Fibroblast of pulmonary artery (primary cell): ENCODE measurements around the gene SRRM4.
"Not testable (repeated sequence)": the region's sequence is repeated elsewhere in the genome, so short reads cannot be mapped to it uniquely, and the experiment has no call there.

ENCODE experiments used
- DNase-seq: peaks from one replicate; pipeline ENCODE4 v3.0.0-alpha.2; 2010; ENCODE audit warnings: low read depth
- H3K4me3 ChIP-seq: replicated peaks from 2 replicates; pipeline ENCODE4 v1.5.1; 2011; ENCODE audit warnings: low read depth, mild to moderate bottlenecking, control low read depth, low read length, moderate library complexity
- TF ChIP-seq, protein P1 (sequence below): IDR thresholded peaks from 2 replicates; pipeline ENCODE4 v1.5.1; 2011; ENCODE audit warnings: mild to moderate bottlenecking, control low read depth, low read length, inconsistent platforms; ENCODE audit errors: missing control alignments

The SRRM4 gene

DNA sequence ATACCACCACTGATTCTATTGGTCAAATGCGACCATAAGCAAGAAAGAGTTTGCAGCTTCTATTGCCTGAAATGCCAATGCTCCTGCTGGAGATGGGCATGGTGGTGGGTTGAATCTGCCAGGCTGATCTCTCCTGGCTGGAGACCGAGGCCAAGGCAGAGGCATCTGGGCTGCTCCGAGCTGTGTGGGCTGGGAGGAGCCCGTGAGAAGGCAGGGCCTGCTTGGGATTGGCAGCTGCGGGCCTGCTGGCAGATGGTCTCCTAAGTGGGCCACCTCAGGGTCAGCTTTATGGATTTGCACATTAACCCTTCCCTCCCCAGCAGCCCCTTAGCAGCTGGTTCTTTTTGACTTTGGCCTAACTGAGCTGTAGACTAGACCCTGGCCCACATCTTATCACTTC lies 25.4 kb downstream of the SRRM4 start:
- TF ChIP-seq, protein P1, sequence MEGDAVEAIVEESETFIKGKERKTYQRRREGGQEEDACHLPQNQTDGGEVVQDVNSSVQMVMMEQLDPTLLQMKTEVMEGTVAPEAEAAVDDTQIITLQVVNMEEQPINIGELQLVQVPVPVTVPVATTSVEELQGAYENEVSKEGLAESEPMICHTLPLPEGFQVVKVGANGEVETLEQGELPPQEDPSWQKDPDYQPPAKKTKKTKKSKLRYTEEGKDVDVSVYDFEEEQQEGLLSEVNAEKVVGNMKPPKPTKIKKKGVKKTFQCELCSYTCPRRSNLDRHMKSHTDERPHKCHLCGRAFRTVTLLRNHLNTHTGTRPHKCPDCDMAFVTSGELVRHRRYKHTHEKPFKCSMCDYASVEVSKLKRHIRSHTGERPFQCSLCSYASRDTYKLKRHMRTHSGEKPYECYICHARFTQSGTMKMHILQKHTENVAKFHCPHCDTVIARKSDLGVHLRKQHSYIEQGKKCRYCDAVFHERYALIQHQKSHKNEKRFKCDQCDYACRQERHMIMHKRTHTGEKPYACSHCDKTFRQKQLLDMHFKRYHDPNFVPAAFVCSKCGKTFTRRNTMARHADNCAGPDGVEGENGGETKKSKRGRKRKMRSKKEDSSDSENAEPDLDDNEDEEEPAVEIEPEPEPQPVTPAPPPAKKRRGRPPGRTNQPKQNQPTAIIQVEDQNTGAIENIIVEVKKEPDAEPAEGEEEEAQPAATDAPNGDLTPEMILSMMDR, result no peak
- no peak for DNase-seq

DNA sequence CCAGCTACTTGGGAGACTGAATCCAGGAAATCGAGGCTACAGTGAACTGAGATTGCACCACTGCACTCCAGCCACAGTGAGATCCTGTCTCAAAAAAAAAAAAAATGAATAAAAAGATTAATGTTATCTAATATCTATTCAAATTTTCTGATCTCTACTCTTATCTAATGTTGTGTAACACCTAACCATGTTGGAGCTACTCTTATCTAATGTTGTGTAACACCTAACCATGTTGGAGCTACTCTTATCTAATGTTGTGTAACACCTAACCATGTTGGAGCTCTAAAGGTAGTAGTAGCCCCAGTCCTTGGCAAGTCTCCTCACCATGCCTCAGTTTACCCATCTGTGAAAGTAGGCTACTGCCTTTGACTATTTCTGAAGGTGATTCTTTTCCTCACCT lies 26.9 kb downstream of the SRRM4 start:
- not testable (repeated sequence) for DNase-seq, H3K4me3 ChIP-seq

More for the DNA sequence above, 25.4 kb downstream of the SRRM4 start:
- no peak overlapping the region for H3K4me3 ChIP-seq

DNA sequence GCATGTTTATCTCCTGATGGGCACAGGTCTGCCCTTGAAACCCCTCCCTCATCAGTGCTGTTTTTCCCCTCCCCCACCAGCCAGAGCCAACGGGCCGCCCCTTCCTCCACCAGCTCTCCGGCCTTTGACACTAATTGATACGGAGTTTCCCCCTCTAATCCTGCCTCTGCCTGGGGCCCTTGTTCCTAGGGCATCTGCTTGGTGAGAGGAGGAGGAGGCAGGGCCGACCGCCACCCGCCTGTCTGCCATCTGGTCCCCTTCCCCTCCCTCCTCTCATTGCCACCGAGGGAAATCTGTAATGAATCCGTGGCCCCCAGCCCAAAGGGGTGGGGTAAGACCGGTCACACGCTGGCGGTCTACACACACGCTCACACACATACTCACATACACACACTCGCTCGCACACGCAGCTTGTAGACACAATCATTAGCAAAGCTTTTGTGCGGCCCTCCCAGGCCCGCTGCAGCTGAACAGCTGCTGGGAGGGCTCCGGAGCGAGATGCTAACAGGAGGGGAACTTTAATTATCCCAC lies 27.4 kb downstream of the SRRM4 start:
- TF ChIP-seq, protein P1, result no peak
- H3K4me3 ChIP-seq, result no peak overlapping the region
- DNase-seq, result no peak

DNA sequence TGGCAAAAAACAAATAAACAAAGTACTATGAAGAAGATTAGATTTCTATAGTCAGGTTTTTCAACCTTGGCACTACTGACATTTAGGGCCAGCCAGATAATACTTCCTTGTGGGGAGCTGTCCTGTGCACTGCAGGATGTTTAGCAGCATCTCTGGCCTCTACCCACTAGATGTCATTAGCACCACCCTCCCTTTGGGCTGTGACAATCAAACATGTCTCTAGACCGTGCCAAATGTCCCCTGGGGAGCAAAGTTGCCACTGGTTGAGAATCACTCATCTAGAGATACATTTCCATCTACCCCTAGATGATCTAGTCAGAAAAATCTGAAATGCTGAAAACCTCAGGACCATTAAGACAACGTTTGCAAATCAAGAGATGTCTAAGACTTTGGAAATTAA lies 29.9 kb downstream of the SRRM4 start:
- DNase-seq, result no peak
- H3K4me3 ChIP-seq, result no peak overlapping the region
- TF ChIP-seq, protein P1, result no peak

DNA sequence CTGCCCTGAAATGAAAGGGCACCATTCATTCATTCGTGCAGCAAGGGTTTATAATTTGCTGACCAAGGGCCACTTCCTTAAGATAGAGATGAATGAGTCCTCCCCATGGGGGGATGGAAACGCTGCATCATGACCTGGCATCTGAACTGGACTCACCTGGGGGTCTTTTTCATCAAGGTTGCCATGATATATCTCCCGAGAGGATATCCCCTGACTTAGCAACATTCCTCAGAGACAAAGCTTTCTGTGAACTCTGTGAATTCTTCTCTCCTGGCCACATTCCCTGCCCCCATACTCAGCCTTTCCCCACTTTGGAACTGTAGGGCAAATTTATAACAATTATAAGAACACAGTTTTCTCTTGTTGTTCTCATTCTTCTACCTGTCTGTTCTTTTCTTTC lies 30.8 kb downstream of the SRRM4 start:
- DNase-seq, result no peak
- no peak overlapping the region for H3K4me3 ChIP-seq
- TF ChIP-seq, protein P1, result no peak

DNA sequence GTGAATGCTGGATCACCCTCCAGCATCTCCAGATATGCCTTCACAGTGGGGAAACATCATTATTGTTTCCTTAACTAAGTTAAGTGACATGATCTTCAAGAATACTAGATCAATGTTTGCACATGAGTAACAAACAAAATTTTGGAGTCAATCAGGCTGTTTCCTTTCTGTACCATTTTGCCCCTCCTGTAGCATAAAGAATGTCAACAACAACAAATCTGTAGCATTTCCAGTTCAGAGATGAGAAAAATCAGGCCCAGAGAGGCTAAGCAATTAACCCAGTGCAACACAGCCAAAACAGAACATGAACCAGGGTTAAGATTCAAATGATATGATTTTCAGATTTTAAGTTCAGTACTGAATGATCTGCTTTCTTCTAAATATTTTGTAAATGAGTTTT lies 31.7 kb downstream of the SRRM4 start:
- TF ChIP-seq, protein P1, result no peak
- H3K4me3 ChIP-seq, result no peak overlapping the region
- no peak for DNase-seq

DNA sequence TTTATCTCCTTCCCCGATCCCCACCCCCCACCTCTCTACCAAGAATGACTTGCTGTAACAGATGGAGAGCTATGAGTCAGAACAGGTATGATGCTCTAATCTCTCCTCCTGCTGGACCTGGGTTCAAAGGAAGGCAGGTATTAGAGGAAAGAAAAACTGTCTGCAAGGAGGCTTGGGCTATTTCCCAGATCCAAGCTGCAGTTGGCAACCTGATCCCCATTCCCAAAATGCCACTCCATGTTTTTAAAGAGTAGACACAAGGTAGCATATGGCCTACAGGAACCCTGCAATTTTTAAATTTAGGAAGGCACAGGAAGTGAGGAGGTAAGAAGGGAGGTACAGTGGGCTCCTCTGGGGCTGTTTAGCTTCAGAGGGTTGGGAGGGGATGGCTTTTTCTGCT lies 33.0 kb downstream of the SRRM4 start:
- no peak overlapping the region for H3K4me3 ChIP-seq
- no peak for DNase-seq
- TF ChIP-seq, protein P1, result no peak

DNA sequence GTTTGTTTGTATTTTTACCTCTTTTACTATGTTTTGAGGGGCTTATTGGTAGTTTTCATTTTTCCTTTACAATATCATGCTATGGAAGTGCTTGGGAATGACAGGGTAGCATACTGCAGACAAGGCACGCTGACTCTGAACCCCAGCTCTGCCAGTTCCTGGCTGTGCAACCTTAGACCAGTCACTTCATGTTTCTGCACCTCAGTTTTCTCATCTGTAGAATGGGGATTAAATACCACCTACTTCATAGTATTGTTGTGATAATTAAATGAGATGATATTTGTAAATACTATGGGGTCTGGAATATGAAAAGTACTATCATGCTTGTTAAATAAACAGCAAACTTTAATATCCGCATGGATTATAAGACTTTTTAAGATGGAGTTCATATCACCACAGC lies 35.4 kb downstream of the SRRM4 start:
- TF ChIP-seq, protein P1, result no peak
- no peak overlapping the region for H3K4me3 ChIP-seq
- DNase-seq, result no peak
